HG02642 (cell line): ENCODE measurements around the gene PSMC5.
A peak's percentile ranks its signal among the peaks of the same experiment; 100 is the strongest.
"Not testable (repeated sequence)": the region's sequence is repeated elsewhere in the genome, so short reads cannot be mapped to it uniquely, and the experiment has no call there.

Experiments used
- ATAC-seq: cut with Tn5 transposase; IDR thresholded peaks from one replicate; pipeline ENCODE4 v1.9.1; 2021; ENCODE audit warnings: mild to moderate bottlenecking; ENCODE audit not compliant: unreplicated experiment, poor library complexity

The PSMC5 gene

GRCh38 chr17:63836811-63837210 is 9.6 kb downstream of the PSMC5 start:
- no peak for ATAC-seq

- ATAC-seq: no peak
Measured at GRCh38 chr17:63837480-63837879, 10.2 kb downstream of the PSMC5 start.

GRCh38 chr17:63837962-63838600 is 10.8 kb downstream of the PSMC5 start:
- no peak for ATAC-seq

- no peak for ATAC-seq
Measured at GRCh38 chr17:63838631-63839171, 11.5 kb downstream of the PSMC5 start.

- ATAC-seq: no peak
Measured at GRCh38 chr17:63840591-63841349, 13.5 kb downstream of the PSMC5 start.

GRCh38 chr17:63841350-63842172 is 14.3 kb downstream of the PSMC5 start:
- no peak for ATAC-seq

- ATAC-seq: peak; percentile 29
Measured at GRCh38 chr17:63842173-63842539, 14.9 kb downstream of the PSMC5 start.

- peak; percentile 85 for ATAC-seq
Measured at GRCh38 chr17:63842540-63843386, 15.5 kb downstream of the PSMC5 start, which contains the start of gene SMARCD2. Gene SMARCD2, minus strand, starts transcription at chr17:63842685. Its CDS starts 11 bp downstream, at chr17:63842674.

- not testable (repeated sequence) for ATAC-seq
Measured at GRCh38 chr17:63843387-63843888, 16.2 kb downstream of the PSMC5 start.

GRCh38 chr17:63843910-63844677 is 16.9 kb downstream of the PSMC5 start:
- no peak for ATAC-seq

- no peak for ATAC-seq
Measured at GRCh38 chr17:63845509-63845908, 18.3 kb downstream of the PSMC5 start.

- no peak for ATAC-seq
Measured at GRCh38 chr17:63847525-63848249, 20.5 kb downstream of the PSMC5 start.

- ATAC-seq: peak; percentile 88
Measured at GRCh38 chr17:63848834-63849689, 21.8 kb downstream of the PSMC5 start.

- ATAC-seq: no peak
Measured at GRCh38 chr17:63850401-63850800, 23.2 kb downstream of the PSMC5 start.

GRCh38 chr17:63853260-63853659 is 26.0 kb downstream of the PSMC5 start:
- no peak for ATAC-seq

GRCh38 chr17:63854709-63855108 is 27.5 kb downstream of the PSMC5 start:
- ATAC-seq: no peak

- ATAC-seq: no peak
Measured at GRCh38 chr17:63855185-63855584, 28.0 kb downstream of the PSMC5 start.
